ENCODE results near the gene FRMD4A.

GRCh38 chr10:13775786-13776775 lies 554.6 kb downstream of the FRMD4A start:
- no peak for TF ChIP-seq POLR2AphosphoS5 (IDR thresholded peaks at IDR 0.05; ENCODE audit: low read depth, low read length)
- no peak for TF ChIP-seq POLR2A (IDR thresholded peaks at IDR 0.05; ENCODE audit: low read depth, low read length)
- TF ChIP-seq TAF1 (IDR thresholded peaks at IDR 0.05; ENCODE audit: low read depth, low read length), result no peak
- peak; percentile 57 for TF ChIP-seq PAX5 (IDR thresholded peaks at IDR 0.05; ENCODE audit: insufficient read depth, low read length, severe bottlenecking)
- TF ChIP-seq POU2F2 (IDR thresholded peaks at IDR 0.05; ENCODE audit: low read depth, low read length), result no peak
- TF ChIP-seq SPI1 (IDR thresholded peaks at IDR 0.05; ENCODE audit: low read depth, low read length), result 0 out of 2 replicates have a peak, but pooled peaks have one; percentile 8
